Mesendoderm (in vitro differentiated cells): ENCODE measurements around the gene CIB2.

ENCODE experiments used
- DNase-seq: peaks from one replicate; pipeline ENCODE4 v3.0.0; 2013
- H2AK5ac ChIP-seq: 2 replicates; pipeline ENCODE4 v1.6.1; 2013; ENCODE audit warnings: low read length, inconsistent platforms
- H2BK120ac ChIP-seq: 2 replicates; pipeline ENCODE4 v1.6.1; 2013; ENCODE audit warnings: low read depth, mild to moderate bottlenecking, low read length, moderate library complexity, mixed read lengths
- H2BK15ac ChIP-seq: replicated peaks from 2 replicates; pipeline ENCODE4 v1.6.1; 2013; ENCODE audit warnings: low read depth, mild to moderate bottlenecking, moderate library complexity
- H2BK5ac ChIP-seq: 2 replicates; pipeline ENCODE4 v1.6.1; 2013; ENCODE audit warnings: low read length, inconsistent platforms
- H3K18ac ChIP-seq: 2 replicates; pipeline ENCODE4 v1.6.1; 2013; ENCODE audit warnings: mild to moderate bottlenecking, low read length, mixed read lengths
- H3K23ac ChIP-seq: one replicate; pipeline ENCODE4 v1.6.1; 2013; ENCODE audit warnings: low read length
- H3K27ac ChIP-seq: 2 replicates; pipeline ENCODE4 v1.5.1; 2013; ENCODE audit warnings: low read depth, mild to moderate bottlenecking, inconsistent platforms, low read length, moderate library complexity
- H3K27me3 ChIP-seq: 2 replicates; pipeline ENCODE4 v1.6.1; 2013; ENCODE audit warnings: low read length, control low read depth, mild to moderate bottlenecking, inconsistent platforms; ENCODE audit not compliant: insufficient read depth, poor library complexity
- H3K36me3 ChIP-seq: 2 replicates; pipeline ENCODE4 v1.6.1; 2013; ENCODE audit warnings: low read length, inconsistent platforms; ENCODE audit not compliant: control insufficient read depth, insufficient read depth
- H3K4ac ChIP-seq: one replicate; pipeline ENCODE4 v1.6.1; 2013; ENCODE audit warnings: low read depth, mild to moderate bottlenecking, low read length, moderate library complexity
- H3K4me1 ChIP-seq: 2 replicates; pipeline ENCODE4 v1.6.1; 2013; ENCODE audit warnings: low read depth, low read length, inconsistent platforms; ENCODE audit not compliant: control insufficient read depth
- H3K4me2 ChIP-seq: 2 replicates; pipeline ENCODE4 v1.6.1; 2013; ENCODE audit warnings: low read length
- H3K4me3 ChIP-seq: 2 replicates; pipeline ENCODE4 v1.5.1; 2013; ENCODE audit warnings: mild to moderate bottlenecking, low read length
- H3K56ac ChIP-seq: one replicate; pipeline ENCODE4 v1.6.1; 2013; ENCODE audit warnings: low read length
- H3K79me1 ChIP-seq: 2 replicates; pipeline ENCODE4 v1.6.1; 2013; ENCODE audit warnings: low read length, inconsistent platforms
- H3K79me2 ChIP-seq: 2 replicates; pipeline ENCODE4 v1.6.1; 2013; ENCODE audit warnings: mild to moderate bottlenecking, low read length; ENCODE audit not compliant: control insufficient read depth, insufficient read depth
- H3K9ac ChIP-seq: 2 replicates; pipeline ENCODE4 v1.6.1; 2013; ENCODE audit warnings: low read length, inconsistent platforms
- H4K5ac ChIP-seq: one replicate; pipeline ENCODE4 v1.6.1; 2013; ENCODE audit warnings: low read length
- H4K8ac ChIP-seq: one replicate; pipeline ENCODE4 v1.6.1; 2013; ENCODE audit warnings: low read depth, mild to moderate bottlenecking, control low read depth, low read length, moderate library complexity
- WGBS: extraction: QIAGEN DNeasy Blood & Tissue Kit; methylation state at CpG from one replicate; pipeline ENCODE4 v1.1.7; 2013; ENCODE audit warnings: low lambda C conversion rate, missing lambda C conversion rate; ENCODE audit not compliant: insufficient coverage; ENCODE audit errors: extremely low coverage; 5-methylcytosine and 5-hydroxymethylcytosine counted together

The CIB2 gene

GRCh38 chr15:78084449-78084750 is 46.8 kb downstream of the CIB2 start:
- Histone ChIP-seq H2BK15ac (no peak overlapping the region), H3K27ac (no peak overlapping the region), H3K27me3 (no peaks in the 10 kb centered on the region), H3K4me3 (no peak overlapping the region), H3K4me1 (no peaks in the 10 kb centered on the region), H3K4me2 (no peak overlapping the region), H4K8ac (no peak overlapping the region), H3K36me3 (no peaks in the 10 kb centered on the region), H3K18ac (no peak overlapping the region), H2BK5ac (no peak overlapping the region), H3K9ac (no peak overlapping the region), H2AK5ac (no peak overlapping the region), H4K5ac (no peak overlapping the region), H3K79me1 (no peaks in the 10 kb centered on the region), H3K56ac (no peak overlapping the region), H3K23ac (no peak overlapping the region), H2BK120ac (no peak overlapping the region), H3K4ac (no peak overlapping the region), H3K79me2 (no peaks in the 10 kb centered on the region)
- DNase-seq, result no peak
- no CpG with 5 or more reads among the region's 5 CpGs for WGBS

- Histone ChIP-seq H4K5ac (no peak overlapping the region), H3K4me3 (no peak overlapping the region), H2BK120ac (no peak overlapping the region), H3K9ac (no peak overlapping the region), H3K36me3 (no peaks in the 10 kb centered on the region), H3K27me3 (no peaks in the 10 kb centered on the region), H2AK5ac (no peak overlapping the region), H3K4ac (no peak overlapping the region), H3K18ac (no peak overlapping the region), H2BK15ac (no peak overlapping the region), H3K79me1 (no peaks in the 10 kb centered on the region), H3K56ac (no peak overlapping the region), H3K27ac (no peak overlapping the region), H3K23ac (no peak overlapping the region), H2BK5ac (no peak overlapping the region), H3K79me2 (no peaks in the 10 kb centered on the region), H3K4me2 (no peak overlapping the region), H4K8ac (no peak overlapping the region), H3K4me1 (no peaks in the 10 kb centered on the region)
- no peak for DNase-seq
- no CpG with 5 or more reads among the region's 6 CpGs for WGBS
Observed at GRCh38 chr15:78083687-78084448, 47.4 kb downstream of the CIB2 start.

- Histone ChIP-seq H3K36me3 (no peaks in the 10 kb centered on the region), H3K27ac (no peak overlapping the region), H3K23ac (no peak overlapping the region), H3K4me1 (no peaks in the 10 kb centered on the region), H2BK5ac (no peak overlapping the region), H3K79me1 (no peaks in the 10 kb centered on the region), H3K79me2 (no peaks in the 10 kb centered on the region), H3K18ac (no peak overlapping the region), H2BK15ac (no peak overlapping the region), H3K27me3 (no peaks in the 10 kb centered on the region), H3K9ac (no peak overlapping the region), H3K4ac (no peak overlapping the region), H3K4me2 (no peak overlapping the region), H4K8ac (no peak overlapping the region), H4K5ac (no peak overlapping the region), H3K56ac (no peak overlapping the region), H2AK5ac (no peak overlapping the region), H2BK120ac (no peak overlapping the region), H3K4me3 (no peak overlapping the region)
- DNase-seq, result no peak
- no CpG with 5 or more reads among the region's 4 CpGs for WGBS
Observed at GRCh38 chr15:78083186-78083585, 48.1 kb downstream of the CIB2 start.

- H4K5ac ChIP-seq, result no peak overlapping the region
- no peaks in the 10 kb centered on the region for H3K36me3 ChIP-seq
- H3K79me2 ChIP-seq, result no peaks in the 10 kb centered on the region
- H3K23ac ChIP-seq, result no peak overlapping the region
- H2BK120ac ChIP-seq, result no peak overlapping the region
- H3K4ac ChIP-seq, result no peak overlapping the region
- H3K9ac ChIP-seq, result no peak overlapping the region
- no peak overlapping the region for H2AK5ac ChIP-seq
- DNase-seq, result no peak
- no peaks in the 10 kb centered on the region for H3K4me1 ChIP-seq
- no peak overlapping the region for H3K18ac ChIP-seq
- H3K27me3 ChIP-seq, result no peaks in the 10 kb centered on the region
- H3K4me3 ChIP-seq, result no peak overlapping the region
- H2BK5ac ChIP-seq, result no peak overlapping the region
- H2BK15ac ChIP-seq, result no peak overlapping the region
- H3K79me1 ChIP-seq, result no peaks in the 10 kb centered on the region
- H3K56ac ChIP-seq, result no peak overlapping the region
- H3K4me2 ChIP-seq, result no peak overlapping the region
- no peak overlapping the region for H4K8ac ChIP-seq
- WGBS, result no CpG with 5 or more reads among the region's 1 CpG
- no peak overlapping the region for H3K27ac ChIP-seq
Observed at GRCh38 chr15:78082743-78083110, 48.5 kb downstream of the CIB2 start.

GRCh38 chr15:78082106-78082742 is 49.0 kb downstream of the CIB2 start:
- H3K4me2 ChIP-seq, result no peak overlapping the region
- no peaks in the 10 kb centered on the region for H3K36me3 ChIP-seq
- no peak overlapping the region for H2AK5ac ChIP-seq
- H3K27me3 ChIP-seq, result no peaks in the 10 kb centered on the region
- H3K4ac ChIP-seq, result no peak overlapping the region
- H3K27ac ChIP-seq, result no peak overlapping the region
- H2BK5ac ChIP-seq, result no peak overlapping the region
- no peak overlapping the region for H3K23ac ChIP-seq
- H3K9ac ChIP-seq, result no peak overlapping the region
- no peak overlapping the region for H2BK15ac ChIP-seq
- H3K4me1 ChIP-seq, result no peaks in the 10 kb centered on the region
- DNase-seq, result no peak
- H3K79me2 ChIP-seq, result no peaks in the 10 kb centered on the region
- H4K5ac ChIP-seq, result no peak overlapping the region
- no peak overlapping the region for H2BK120ac ChIP-seq
- no peak overlapping the region for H3K4me3 ChIP-seq
- H3K56ac ChIP-seq, result no peak overlapping the region
- H4K8ac ChIP-seq, result no peak overlapping the region
- no CpG with 5 or more reads among the region's 5 CpGs for WGBS
- no peak overlapping the region for H3K18ac ChIP-seq
- H3K79me1 ChIP-seq, result no peaks in the 10 kb centered on the region

GRCh38 chr15:78080088-78080460 is 51.2 kb downstream of the CIB2 start:
- Histone ChIP-seq H3K4me1 (peaks cover 3% of the 10 kb centered on the region), H3K27ac (no peak overlapping the region), H3K4me3 (no peak overlapping the region), H3K79me1 (peaks cover 1% of the 10 kb centered on the region), H2AK5ac (no peak overlapping the region), H3K36me3 (no peaks in the 10 kb centered on the region), H3K56ac (no peak overlapping the region), H3K23ac (no peak overlapping the region), H2BK15ac (no peak overlapping the region), H3K4me2 (no peak overlapping the region), H2BK5ac (no peak overlapping the region), H2BK120ac (no peak overlapping the region), H3K79me2 (no peaks in the 10 kb centered on the region), H3K18ac (no peak overlapping the region), H4K5ac (no peak overlapping the region), H3K9ac (no peak overlapping the region), H3K4ac (no peak overlapping the region), H4K8ac (no peak overlapping the region), H3K27me3 (no peaks in the 10 kb centered on the region)
- WGBS, result no CpG with 5 or more reads among the region's 8 CpGs
- no peak for DNase-seq
